NCI-H2029 (cell line): ENCODE measurements around the gene XPO6.

ENCODE experiments used
- DNase-seq: peaks from one replicate; lab custom pipeline; 2025; lab: John Stamatoyannopoulos, UW

Gene XPO6

DNA sequence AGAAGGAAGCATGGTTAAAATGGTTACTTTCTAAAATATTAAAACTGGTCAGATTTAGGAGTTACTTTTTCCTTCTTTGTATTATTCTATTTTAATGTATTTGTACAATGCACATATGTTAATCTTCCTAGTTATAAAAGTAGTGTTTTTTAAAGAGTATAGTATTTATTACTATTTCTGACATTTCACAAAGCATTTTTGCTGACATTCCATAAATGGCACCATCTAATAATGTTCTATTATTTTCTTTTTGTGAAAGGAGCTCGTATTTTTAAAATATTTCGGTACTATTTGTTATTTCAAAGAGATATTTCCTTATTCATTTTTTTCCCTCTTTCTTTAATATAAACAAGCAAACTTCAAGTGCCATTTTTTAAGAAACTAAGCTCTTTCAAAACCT is 100.8 kb downstream of the XPO6 start:
- DNase-seq = no peak

DNA sequence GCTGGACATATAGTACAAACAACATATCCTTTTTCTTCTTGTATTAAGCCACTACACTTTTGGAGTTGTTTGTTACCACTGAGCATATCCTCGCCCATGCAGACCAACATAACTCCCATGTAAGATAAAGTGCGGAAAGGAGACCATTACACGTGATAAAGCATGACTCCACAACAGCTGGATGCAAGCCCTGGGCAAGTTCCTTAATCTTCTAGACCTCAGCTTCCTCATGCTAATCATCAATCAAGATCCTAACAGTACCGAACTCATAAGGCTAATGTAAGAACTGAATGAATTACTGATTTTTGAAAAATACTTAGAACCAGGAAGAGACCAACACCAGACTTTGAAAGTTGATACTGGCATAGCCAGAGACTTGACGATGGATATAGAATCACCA is 101.3 kb downstream of the XPO6 start:
- no peak for DNase-seq

DNA sequence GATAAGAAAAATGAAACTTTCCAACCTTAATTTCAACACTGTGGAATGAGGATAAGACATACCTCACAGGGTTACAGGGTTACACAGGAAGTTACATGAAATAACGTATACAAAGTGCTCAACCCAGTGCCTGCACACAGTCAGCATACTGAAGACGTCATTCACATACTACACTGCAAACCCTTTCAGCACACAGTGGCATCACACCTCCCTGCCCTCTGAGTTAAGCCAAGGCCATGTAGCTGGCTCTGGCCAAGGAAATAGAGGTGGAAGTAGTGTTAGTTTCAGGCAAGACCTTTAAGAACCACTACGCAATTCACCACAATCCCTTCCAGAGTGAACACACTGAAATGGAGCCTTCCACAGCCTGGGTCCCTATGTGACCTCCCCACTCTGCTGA is 101.7 kb downstream of the XPO6 start:
- no peak for DNase-seq

DNA sequence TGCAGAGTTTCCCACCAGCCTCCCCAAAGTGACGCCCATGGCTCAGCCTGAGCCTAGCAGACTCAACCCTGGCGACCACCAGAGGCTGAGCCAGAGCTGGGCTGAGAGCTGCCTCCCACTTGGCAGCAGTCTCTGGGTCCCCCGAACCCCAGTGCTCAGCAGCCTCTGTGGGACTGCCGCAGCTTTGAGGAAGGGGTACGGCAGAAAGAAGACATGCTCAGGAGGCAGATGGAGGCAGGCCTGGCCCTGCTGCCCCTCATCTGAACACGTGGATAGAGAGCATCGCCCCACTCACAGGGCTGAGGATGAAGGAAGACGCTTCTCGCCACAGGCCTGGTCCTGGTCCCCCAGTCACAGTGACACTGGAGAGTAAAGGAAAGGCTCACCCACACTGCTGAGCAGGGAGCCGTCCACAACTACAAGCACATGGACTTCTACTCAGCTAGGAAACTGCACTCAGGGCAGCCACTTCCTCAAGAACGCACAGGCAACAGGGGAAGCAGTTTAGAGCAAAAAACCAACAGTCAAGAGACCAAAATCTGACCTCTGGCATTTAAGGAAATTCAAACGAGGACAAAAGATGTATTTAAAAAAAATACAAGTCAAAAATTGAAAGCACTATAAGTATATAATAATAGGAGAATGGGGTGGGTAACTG is 103.0 kb downstream of the XPO6 start:
- DNase-seq = no peak

DNA sequence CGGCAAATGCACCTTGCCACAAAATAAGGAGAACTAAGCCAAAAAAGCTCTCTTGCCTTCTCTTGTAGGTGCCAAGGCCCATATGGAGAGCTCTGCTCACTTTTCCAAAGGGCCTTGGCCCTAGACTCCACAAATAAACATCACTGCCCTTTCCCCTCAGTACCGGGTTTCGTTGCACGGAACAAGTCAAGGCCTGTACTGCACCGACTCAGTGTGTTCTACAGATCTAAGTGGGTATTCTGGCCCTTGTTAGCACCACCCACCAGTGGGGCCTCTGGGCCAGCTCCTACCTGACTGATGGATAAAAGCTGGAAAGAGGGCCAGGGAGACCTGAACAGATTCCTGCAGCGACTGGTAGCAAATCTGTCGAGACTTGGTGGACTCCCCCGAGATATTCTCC is 104.5 kb downstream of the XPO6 start:
- no peak for DNase-seq

DNA sequence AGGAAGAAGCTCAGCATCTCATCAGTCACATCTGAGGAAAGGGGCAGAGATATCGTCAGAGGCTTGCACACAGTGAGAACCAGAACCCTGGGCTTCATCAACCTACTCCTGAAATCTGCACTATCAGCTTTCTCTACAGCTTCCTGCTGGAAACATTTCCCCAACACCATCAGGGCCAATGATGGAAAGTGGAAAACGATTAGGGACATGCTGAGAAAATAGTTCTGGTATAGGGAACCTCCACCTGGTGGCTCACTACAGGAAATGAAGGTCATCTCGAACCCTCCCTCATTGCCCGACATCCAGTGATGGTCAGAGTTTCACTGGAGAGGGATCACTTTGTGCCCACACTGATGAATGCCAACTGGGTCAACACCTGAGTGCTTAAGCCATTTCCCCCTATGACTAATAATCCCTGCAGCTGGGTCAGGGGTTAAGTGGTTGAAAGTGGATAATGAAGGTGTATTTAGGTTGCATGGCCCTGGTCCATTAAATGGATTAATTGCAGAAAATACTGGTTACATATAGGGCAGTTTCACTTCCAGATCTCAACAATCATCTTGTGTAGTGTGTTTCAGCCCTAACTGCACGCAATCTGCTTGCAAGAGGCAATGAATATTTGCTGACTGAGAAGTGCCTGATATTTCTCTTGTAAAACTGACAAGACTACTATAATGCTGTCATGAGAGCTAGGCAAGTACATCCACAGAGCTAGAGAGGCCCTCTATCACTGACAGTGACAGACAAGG is 105.1 kb downstream of the XPO6 start:
- no peak for DNase-seq

DNA sequence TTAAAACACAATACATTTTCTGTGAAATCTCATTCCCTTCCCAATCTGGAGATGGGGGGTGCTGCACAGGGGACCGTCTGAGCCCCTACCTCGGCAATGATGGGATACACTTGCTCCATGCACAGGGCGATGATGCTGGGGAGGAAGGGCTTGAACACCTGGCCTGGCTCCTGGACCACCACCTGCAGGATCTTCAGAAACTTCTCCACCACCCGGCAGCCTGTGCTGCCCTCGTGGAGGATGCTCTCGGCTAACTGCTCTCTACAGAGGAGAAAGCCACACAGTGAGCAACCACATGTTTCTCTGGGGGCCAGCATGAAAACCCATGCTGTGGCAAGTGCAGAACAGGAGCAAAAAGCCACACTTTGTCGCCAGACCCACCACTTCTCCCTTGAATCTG is 105.8 kb downstream of the XPO6 start:
- no peak for DNase-seq

DNA sequence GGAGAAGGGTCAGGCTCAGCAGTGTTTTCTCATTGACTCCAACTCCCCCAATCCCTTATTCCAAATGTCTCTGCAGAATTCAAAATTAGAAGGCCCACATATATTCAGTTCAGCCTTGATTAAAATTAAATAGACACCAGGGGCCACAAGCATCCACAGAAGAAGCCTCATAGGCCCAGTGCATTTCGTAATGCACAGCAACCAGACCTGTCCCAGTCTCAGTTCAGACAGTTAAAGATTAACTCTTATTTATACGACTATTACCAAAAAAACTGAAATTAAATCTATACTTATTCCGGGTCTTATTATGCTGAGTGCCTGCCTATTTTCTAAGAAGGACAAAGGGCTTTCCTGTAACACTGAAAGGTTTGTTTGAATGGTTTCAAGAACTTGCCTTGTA is 106.5 kb downstream of the XPO6 start:
- no peak for DNase-seq

DNA sequence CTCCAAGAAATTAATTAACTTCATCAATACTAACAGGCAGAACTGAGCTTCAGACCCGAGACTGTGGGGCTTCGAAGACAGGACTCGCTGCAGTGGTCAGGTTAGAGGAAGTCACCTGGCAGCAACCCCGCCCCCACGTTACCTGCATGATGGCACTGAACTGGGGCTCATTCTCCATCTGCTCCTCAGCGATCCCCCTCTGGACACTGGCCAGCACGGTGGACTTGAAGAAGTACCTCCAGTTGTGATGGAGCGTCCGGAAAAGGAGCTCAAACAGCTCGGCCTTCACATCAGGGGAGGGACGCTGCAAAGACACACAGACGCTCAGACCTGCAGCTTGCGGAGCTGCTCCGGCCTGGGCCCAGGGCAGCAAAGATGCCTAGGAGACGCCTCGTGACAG is 107.4 kb downstream of the XPO6 start:
- no peak for DNase-seq

DNA sequence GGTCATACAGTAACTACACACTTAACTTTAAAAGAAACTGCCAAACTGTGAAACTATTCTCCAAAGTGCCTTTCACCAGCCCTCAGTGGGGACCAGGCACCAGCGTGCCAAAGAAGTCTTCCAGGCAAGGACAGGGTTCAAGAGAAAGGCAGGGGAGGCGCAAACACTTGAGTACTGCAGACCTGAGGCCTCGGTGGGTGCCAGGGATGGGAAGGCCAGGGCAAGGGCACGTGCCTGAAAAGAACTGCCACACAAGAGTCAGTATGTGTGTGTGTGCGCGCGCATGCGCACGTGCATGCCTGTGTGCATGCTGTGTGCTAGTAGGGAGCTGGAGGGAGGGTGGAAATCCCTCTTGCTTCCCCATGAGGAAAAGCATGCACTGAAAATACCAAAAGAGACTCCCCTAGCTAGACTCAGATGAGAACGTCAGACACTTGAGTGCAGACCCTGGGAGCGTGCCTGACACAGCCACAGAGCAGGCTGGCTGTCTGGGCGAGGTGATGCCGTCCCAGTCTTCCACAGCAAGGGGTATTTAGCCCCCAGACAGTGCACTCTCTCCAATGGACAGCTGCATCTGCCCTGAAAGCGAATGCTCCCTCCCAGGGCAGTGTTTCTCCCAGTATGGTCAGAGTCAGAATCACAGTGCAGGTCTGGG is 108.1 kb downstream of the XPO6 start:
- DNase-seq = no peak

DNA sequence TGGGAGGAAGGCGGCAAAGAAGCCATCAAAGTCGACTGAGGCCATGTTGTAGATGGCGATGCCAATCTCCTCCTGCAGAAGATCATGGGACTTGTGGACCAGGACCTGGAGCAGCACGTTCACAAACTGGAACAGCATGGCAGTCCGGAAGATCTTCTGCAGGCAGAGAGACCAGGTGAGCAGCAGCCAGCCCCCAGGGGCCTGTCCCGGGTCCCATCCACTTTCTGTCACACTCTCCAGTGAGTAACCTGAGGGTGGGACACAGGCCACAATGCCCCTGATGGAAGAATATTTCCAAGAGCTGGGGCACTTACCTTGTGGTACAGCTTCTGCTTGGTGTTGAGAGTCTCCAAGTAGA is 110.3 kb downstream of the XPO6 start:
- DNase-seq = no peak

DNA sequence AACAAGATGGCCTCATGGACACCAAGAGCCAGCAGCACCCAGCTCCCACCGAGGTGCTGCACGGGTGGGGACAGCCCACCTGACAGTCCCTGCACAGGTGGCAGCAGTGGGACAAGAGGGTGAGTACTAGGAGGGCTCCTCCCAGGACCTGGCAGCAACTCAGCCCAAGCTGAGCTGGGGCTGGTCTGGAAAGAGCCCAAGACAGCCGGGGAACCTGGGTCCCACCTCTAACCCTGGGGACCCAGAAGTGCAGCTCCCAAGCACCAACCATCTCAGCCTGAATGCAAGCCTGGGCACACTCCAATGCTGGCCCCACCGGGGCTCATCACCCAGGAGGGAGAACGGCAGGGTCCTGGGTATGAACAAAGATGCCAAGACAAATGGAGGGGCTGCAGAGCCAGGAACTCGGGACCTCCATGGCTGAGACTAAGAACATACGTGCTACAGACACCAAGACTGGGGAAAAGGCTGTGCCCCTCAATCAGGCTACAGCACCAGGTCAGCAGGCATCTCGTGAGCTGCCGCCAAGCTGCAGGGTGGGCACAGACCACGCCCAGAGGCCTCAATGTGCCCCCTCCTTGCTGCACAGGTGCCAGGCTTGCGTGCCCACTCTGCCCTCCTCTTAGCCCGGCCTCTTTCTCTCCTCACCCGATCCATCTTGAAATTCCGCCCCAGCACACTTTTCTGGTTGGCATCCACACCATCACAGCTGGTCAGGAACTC is 110.8 kb downstream of the XPO6 start:
- DNase-seq = no peak

DNA sequence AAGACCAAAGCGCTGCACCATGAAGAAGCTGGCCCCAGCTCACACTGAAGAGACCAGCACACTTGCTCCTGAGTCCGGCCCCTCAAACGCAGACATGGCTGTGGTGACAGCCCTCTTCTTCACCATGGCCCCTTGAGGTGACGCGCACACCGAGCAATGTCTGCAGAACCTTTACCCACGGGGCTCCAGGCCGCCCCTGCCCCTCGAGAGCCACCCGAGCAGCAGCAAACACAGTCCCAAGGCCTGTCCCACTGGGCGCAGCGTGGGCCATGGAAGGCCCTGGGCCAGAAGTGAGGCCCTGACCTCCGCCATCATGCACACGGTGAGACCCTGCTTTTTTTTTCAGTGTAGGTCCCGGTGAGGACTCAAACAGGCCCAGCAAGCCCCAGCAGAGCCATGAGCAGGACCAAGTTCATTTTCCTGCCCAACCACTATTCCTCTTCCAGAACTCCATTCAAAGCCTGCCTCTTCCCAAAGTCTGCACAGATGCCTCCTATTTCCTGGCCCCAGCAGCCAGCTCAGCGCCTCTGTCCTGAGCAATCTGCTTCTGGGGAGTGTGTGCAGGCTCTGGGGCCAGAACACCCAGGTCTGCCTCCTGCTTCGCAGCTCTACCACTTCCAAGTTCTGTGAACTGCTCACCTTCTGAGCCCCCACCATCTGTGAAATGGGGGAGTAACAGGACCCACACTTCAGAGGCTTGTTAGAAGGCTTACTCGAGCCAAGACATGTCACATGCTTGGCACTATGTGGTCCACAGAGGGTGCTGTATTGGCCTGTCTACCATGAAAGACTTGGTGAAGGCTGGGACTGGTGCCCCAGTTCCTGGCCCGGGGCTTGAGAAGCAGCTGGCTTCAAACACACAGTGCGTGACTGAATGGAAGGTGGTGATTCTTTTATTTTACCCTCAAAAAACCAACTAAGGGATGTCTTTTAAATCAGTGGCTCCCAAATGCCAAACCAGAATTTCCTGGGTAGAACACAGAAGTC is 112.5 kb downstream of the XPO6 start:
- DNase-seq = no peak

DNA sequence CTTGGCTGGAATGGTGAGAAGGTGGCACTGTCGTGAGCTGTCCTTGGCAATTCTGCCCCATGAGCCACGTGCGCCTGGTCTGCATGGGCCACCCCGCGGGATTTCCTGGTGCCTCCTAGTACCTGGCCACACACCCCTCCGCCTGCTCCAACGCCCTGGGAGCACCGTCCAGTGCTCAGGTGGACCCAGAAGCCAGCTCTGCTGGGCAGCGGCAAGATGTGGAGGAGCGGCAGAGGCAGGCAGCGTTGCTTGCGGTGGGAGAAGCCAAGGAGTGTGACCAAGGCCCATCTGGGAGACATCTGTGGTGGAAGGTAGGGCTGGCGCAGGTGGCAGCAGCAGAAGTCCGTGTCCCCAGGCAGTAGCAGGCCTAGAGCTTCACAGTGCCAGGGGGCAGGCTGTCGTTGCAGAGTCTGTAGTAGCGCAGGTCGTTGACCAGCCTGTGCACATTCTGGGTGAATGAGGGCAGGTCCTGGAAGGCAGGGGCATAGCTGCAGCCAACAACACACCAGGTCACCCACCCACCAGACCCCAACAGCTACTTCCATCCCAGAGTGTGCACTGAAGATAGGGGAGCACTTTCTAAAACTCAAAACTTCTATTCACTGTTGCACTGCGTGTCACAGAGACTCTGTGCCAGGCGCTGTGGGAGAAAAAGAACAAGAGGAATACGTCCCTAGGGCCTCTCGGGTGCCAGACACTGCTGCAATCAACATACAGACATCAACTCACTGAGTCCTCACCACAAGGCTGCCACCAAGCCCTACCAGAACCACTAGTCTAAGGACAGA is 113.4 kb downstream of the XPO6 start:
- no peak for DNase-seq

DNA sequence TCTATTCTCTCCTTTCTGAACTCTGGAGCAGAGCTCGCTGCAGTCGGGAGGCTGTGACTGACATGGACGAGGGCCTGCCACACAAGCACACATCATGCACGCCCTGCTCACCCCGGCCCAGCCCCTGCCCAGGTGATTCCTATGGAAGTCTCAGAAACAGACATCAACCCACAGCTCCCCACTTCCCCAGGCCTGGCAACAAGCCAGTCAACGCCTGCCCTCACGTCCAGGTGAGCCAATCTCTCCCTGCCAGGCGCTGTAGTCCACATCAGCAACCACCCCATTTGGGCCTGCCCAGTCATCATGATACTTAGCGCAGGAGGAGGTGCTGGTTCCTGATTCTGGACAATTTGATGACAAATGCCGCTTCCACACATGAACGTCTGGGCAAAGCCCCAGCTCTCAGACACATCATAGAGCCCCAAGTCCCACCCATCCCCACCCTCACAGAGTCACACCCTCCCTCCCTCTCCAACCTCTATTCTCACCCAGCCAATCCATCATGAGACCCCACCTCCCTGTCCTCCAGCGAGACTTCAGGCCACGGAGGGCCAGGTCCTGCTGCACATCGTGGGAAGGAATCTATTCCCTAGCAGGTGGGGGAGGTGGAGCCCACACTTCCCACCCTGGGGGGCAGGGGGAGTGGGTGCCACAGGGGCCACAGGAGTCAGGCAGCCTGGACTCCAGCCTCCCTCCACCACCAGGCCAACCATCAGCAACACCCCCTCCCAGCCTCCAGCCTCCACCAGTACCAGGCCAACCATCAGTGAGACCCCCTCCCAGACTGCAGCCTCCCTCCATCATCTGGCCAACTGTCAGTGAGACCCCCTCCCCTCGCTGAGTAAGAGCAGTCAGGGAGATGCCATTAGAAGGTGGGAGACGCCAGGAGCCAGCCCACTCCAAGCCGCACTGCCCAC is 114.5 kb downstream of the XPO6 start:
- DNase-seq = no peak

DNA sequence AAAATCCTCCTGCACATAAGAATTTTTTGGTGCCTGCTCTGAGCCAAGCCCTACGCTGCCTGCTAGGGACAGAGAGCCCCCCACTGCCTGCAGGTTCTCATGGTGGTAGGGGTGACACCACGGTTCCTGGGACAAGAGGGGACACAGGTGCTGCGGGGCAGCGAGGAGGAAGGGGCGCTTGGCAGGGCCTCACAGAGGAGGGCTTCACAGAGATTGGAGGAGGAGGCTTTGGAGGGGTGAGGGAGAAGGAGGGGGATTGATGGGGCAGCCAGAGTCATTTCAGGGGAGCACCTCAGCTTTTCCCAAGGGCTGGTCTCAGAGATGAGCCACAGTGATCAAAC is 118.4 kb downstream of the XPO6 start:
- DNase-seq = no peak

DNA sequence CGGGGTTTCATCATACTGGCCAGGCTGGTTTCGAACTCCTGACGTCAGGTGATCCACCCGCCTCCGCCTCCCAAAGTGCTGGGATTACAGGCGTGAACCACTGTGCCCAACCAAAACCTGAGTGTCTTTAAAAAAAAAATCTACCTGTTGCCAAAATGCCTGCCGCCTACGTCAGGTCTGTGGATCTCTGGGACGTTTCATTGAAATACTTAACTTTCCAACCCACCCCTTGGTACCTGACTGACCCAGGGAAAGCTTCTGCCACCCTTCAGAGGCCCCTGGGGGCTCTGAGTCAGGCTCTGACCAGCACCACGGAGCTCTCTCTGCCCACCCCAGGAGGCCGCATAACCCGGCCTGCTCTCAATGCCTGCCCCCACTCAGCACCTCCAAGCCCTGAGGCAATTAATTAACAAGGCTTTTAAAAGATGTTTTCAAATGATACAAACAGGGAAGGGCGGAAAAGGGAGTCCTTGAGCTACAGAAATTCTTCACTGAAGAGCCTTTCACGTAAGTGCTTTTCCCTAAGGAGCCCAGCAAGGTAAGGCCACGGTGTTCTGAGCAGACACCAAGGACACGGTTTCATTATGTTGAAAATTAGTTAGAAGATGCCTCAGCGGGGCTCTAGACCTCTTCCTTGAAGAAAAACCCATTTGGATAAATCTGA is 118.9 kb downstream of the XPO6 start:
- no peak for DNase-seq

DNA sequence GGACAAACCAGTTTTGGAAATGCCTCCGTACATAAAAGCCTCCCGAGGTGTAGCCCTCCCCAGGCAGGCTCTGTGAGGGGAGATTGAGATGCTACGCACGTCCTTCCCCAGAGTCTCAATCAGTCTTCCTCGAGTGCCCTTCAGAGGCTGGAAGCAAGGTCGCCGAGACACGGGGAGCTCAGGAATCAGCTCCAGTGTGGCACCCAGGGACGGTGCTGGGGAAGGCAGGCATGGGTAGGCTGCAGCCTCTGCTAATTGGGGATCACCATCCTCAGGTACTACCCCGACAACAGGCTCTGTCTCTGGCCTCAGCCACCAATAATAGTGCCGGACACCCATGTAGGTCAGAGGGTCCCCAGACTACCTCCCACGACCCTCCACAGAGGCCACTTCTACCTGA is 120.1 kb downstream of the XPO6 start:
- no peak for DNase-seq

DNA sequence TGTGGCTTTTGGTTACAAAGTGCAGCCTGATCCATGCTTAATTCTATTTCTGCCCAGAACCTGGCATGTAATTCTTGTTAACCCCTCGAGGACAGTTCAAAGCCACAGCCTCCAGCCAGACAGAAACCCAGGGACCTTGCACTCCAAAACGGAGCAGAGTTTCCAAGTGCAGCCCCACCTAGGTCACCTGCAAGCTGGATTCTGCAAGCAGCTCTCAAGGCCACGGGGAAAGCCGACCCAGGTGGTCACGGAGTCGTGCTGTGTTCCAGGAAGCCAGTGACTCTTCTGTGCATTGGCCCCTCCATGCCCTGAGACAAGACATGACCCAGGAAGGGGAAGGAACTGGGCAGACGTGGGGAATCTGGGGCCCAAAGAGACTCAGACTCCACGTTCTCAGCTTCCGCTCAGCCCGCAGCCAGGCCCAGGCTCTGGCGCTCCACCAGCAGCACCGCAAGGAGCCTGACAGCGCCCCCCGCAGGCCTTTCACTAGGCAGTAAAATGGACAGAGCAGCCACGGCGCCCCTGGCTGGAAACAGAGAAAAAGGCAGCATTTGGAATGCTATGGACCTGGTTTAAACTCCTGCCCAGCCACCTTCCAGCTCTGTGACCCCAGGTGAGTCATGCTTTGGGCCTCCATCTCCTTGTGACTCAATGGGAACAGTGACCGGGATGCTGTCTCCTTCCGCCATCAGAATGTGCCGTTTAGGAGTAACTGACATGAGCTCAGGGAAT is 121.0 kb downstream of the XPO6 start:
- DNase-seq = no peak
